ENCODE data around the gene FTO. TPM values are rescaled to one million over a fixed set of nuclear protein-coding genes. Genes with fewer than 3 reads are reported as not detected.
A peak's percentile ranks its signal among the peaks of the same experiment; 100 is the strongest.

Gene FTO
- total RNA-seq, 1 experiment from 2014 or later, result 125 TPM

- no peaks in the 10 kb centered on the region for H3K9me2 ChIP-seq (replicated peaks; ENCODE audit: insufficient read depth, low read length)
- H3K27ac ChIP-seq (ENCODE audit: low read length), result no peak overlapping the region
- no peak overlapping the region for H3K9ac ChIP-seq (ENCODE audit: low read length)
- DNase-seq, result no peak
- no peaks in the 10 kb centered on the region for H3K9me3 ChIP-seq (ENCODE audit: low read length)
- no peaks in the 10 kb centered on the region for H3K4me1 ChIP-seq (ENCODE audit: low read length)
- no peaks in the 10 kb centered on the region for H3K36me3 ChIP-seq (ENCODE audit: insufficient read depth, low read length)
- H3K4me3 ChIP-seq (ENCODE audit: low read length), result no peak overlapping the region
- no peaks in the 10 kb centered on the region for H4K20me1 ChIP-seq (ENCODE audit: insufficient read depth, low read depth, low read length)
- H2AFZ ChIP-seq (ENCODE audit: low read length), result no peak overlapping the region
- H3K79me2 ChIP-seq (ENCODE audit: low read length), result no peaks in the 10 kb centered on the region
- no peaks in the 10 kb centered on the region for H3K27me3 ChIP-seq (ENCODE audit: low read length)
- no peak overlapping the region for H3K4me2 ChIP-seq (ENCODE audit: low read depth, low read length, poor library complexity, severe bottlenecking)
Observed at GRCh38 chr16:54174201-54174600, 470.2 kb downstream of the FTO start.

GRCh38 chr16:54174750-54175149 lies 470.8 kb downstream of the FTO start:
- DNase-seq, result no peak
- no peak overlapping the region for H3K4me2 ChIP-seq (ENCODE audit: low read depth, low read length, poor library complexity, severe bottlenecking)
- no peaks in the 10 kb centered on the region for H3K9me3 ChIP-seq (ENCODE audit: low read length)
- H2AFZ ChIP-seq (ENCODE audit: low read length), result no peak overlapping the region
- no peaks in the 10 kb centered on the region for H3K79me2 ChIP-seq (ENCODE audit: low read length)
- no peak overlapping the region for H3K9ac ChIP-seq (ENCODE audit: low read length)
- H4K20me1 ChIP-seq (ENCODE audit: insufficient read depth, low read depth, low read length), result no peaks in the 10 kb centered on the region
- no peaks in the 10 kb centered on the region for H3K9me2 ChIP-seq (replicated peaks; ENCODE audit: insufficient read depth, low read length)
- no peak overlapping the region for H3K4me3 ChIP-seq (ENCODE audit: low read length)
- H3K27ac ChIP-seq (ENCODE audit: low read length), result no peak overlapping the region
- no peaks in the 10 kb centered on the region for H3K36me3 ChIP-seq (ENCODE audit: insufficient read depth, low read length)
- no peaks in the 10 kb centered on the region for H3K27me3 ChIP-seq (ENCODE audit: low read length)
- H3K4me1 ChIP-seq (ENCODE audit: low read length), result no peaks in the 10 kb centered on the region

- Histone ChIP-seq H3K9me2 (replicated peaks; ENCODE audit: insufficient read depth, low read length) (no peaks in the 10 kb centered on the region), H2AFZ (ENCODE audit: low read length) (no peak overlapping the region), H3K27ac (ENCODE audit: low read length) (no peak overlapping the region), H3K36me3 (ENCODE audit: insufficient read depth, low read length) (no peaks in the 10 kb centered on the region), H3K9me3 (ENCODE audit: low read length) (no peaks in the 10 kb centered on the region), H3K4me2 (ENCODE audit: low read depth, low read length, poor library complexity, severe bottlenecking) (no peak overlapping the region), H3K9ac (ENCODE audit: low read length) (no peak overlapping the region), H3K4me3 (ENCODE audit: low read length) (no peak overlapping the region), H3K27me3 (ENCODE audit: low read length) (no peaks in the 10 kb centered on the region), H3K4me1 (ENCODE audit: low read length) (no peaks in the 10 kb centered on the region), H4K20me1 (ENCODE audit: insufficient read depth, low read depth, low read length) (no peaks in the 10 kb centered on the region), H3K79me2 (ENCODE audit: low read length) (no peaks in the 10 kb centered on the region)
- DNase-seq, result no peak
Observed at GRCh38 chr16:54175169-54175551, 471.2 kb downstream of the FTO start.

- Histone ChIP-seq H3K36me3 (ENCODE audit: insufficient read depth, low read length) (no peaks in the 10 kb centered on the region), H4K20me1 (ENCODE audit: insufficient read depth, low read depth, low read length) (no peaks in the 10 kb centered on the region), H3K9ac (ENCODE audit: low read length) (no peak overlapping the region), H3K9me3 (ENCODE audit: low read length) (no peaks in the 10 kb centered on the region), H3K4me1 (ENCODE audit: low read length) (no peaks in the 10 kb centered on the region), H3K79me2 (ENCODE audit: low read length) (no peaks in the 10 kb centered on the region), H2AFZ (ENCODE audit: low read length) (no peak overlapping the region), H3K4me2 (ENCODE audit: low read depth, low read length, poor library complexity, severe bottlenecking) (no peak overlapping the region), H3K27ac (ENCODE audit: low read length) (no peak overlapping the region), H3K27me3 (ENCODE audit: low read length) (no peaks in the 10 kb centered on the region), H3K9me2 (replicated peaks; ENCODE audit: insufficient read depth, low read length) (no peaks in the 10 kb centered on the region), H3K4me3 (ENCODE audit: low read length) (no peak overlapping the region)
- DNase-seq, result no peak
Observed at GRCh38 chr16:54175552-54176375, 471.8 kb downstream of the FTO start.

- Histone ChIP-seq H3K4me1 (ENCODE audit: low read length) (no peaks in the 10 kb centered on the region), H3K4me2 (ENCODE audit: low read depth, low read length, poor library complexity, severe bottlenecking) (no peak overlapping the region), H3K27me3 (ENCODE audit: low read length) (no peaks in the 10 kb centered on the region), H3K9ac (ENCODE audit: low read length) (no peak overlapping the region), H3K79me2 (ENCODE audit: low read length) (no peaks in the 10 kb centered on the region), H3K9me3 (ENCODE audit: low read length) (no peaks in the 10 kb centered on the region), H3K36me3 (ENCODE audit: insufficient read depth, low read length) (no peaks in the 10 kb centered on the region), H4K20me1 (ENCODE audit: insufficient read depth, low read depth, low read length) (no peaks in the 10 kb centered on the region), H3K9me2 (replicated peaks; ENCODE audit: insufficient read depth, low read length) (no peaks in the 10 kb centered on the region), H3K27ac (ENCODE audit: low read length) (no peak overlapping the region), H2AFZ (ENCODE audit: low read length) (no peak overlapping the region), H3K4me3 (ENCODE audit: low read length) (no peak overlapping the region)
- no peak for DNase-seq
Observed at GRCh38 chr16:54176376-54176901, 472.5 kb downstream of the FTO start.

GRCh38 chr16:54177052-54177861 lies 473.3 kb downstream of the FTO start:
- Histone ChIP-seq H3K27me3 (ENCODE audit: low read length) (no peaks in the 10 kb centered on the region), H3K36me3 (ENCODE audit: insufficient read depth, low read length) (no peaks in the 10 kb centered on the region), H3K4me2 (ENCODE audit: low read depth, low read length, poor library complexity, severe bottlenecking) (no peak overlapping the region), H3K4me1 (ENCODE audit: low read length) (no peaks in the 10 kb centered on the region), H3K4me3 (ENCODE audit: low read length) (no peak overlapping the region), H4K20me1 (ENCODE audit: insufficient read depth, low read depth, low read length) (no peaks in the 10 kb centered on the region), H3K9me3 (ENCODE audit: low read length) (no peaks in the 10 kb centered on the region), H2AFZ (ENCODE audit: low read length) (no peak overlapping the region), H3K9ac (ENCODE audit: low read length) (no peak overlapping the region), H3K9me2 (replicated peaks; ENCODE audit: insufficient read depth, low read length) (no peaks in the 10 kb centered on the region), H3K27ac (ENCODE audit: low read length) (no peak overlapping the region), H3K79me2 (ENCODE audit: low read length) (no peaks in the 10 kb centered on the region)
- DNase-seq, result no peak

GRCh38 chr16:54177862-54178477 lies 474.0 kb downstream of the FTO start:
- Histone ChIP-seq H3K79me2 (ENCODE audit: low read length) (no peaks in the 10 kb centered on the region), H3K9ac (ENCODE audit: low read length) (no peak overlapping the region)

GRCh38 chr16:54178478-54178976 lies 474.6 kb downstream of the FTO start:
- 0 out of 2 replicates have a peak overlapping the region, but pooled peaks have one; percentile 2 for H2AFZ ChIP-seq (ENCODE audit: low read length)
- no peaks in the 10 kb centered on the region for H3K79me2 ChIP-seq (ENCODE audit: low read length)
- H3K27ac ChIP-seq (ENCODE audit: low read length), result no peak overlapping the region
- no peak for DNase-seq
- no peak overlapping the region for H3K9ac ChIP-seq (ENCODE audit: low read length)
- H3K36me3 ChIP-seq (ENCODE audit: insufficient read depth, low read length), result no peaks in the 10 kb centered on the region
- no peaks in the 10 kb centered on the region for H3K4me1 ChIP-seq (ENCODE audit: low read length)
- H3K9me3 ChIP-seq (ENCODE audit: low read length), result no peaks in the 10 kb centered on the region
- H4K20me1 ChIP-seq (ENCODE audit: insufficient read depth, low read depth, low read length), result no peaks in the 10 kb centered on the region
- H3K9me2 ChIP-seq (replicated peaks; ENCODE audit: insufficient read depth, low read length), result no peaks in the 10 kb centered on the region
- no peaks in the 10 kb centered on the region for H3K27me3 ChIP-seq (ENCODE audit: low read length)
- H3K4me2 ChIP-seq (ENCODE audit: low read depth, low read length, poor library complexity, severe bottlenecking), result no peak overlapping the region
- no peak overlapping the region for H3K4me3 ChIP-seq (ENCODE audit: low read length)

More at GRCh38 chr16:54177862-54178477, 474.0 kb downstream of the FTO start:
- Histone ChIP-seq H3K9me2 (replicated peaks; ENCODE audit: insufficient read depth, low read length) (no peaks in the 10 kb centered on the region), H3K9me3 (ENCODE audit: low read length) (no peaks in the 10 kb centered on the region), H2AFZ (ENCODE audit: low read length) (0 out of 2 replicates have a peak overlapping the region, but pooled peaks have one; percentile 2), H3K27ac (ENCODE audit: low read length) (no peak overlapping the region), H3K4me1 (ENCODE audit: low read length) (no peaks in the 10 kb centered on the region), H3K27me3 (ENCODE audit: low read length) (no peaks in the 10 kb centered on the region), H3K36me3 (ENCODE audit: insufficient read depth, low read length) (no peaks in the 10 kb centered on the region), H3K4me3 (ENCODE audit: low read length) (no peak overlapping the region), H3K4me2 (ENCODE audit: low read depth, low read length, poor library complexity, severe bottlenecking) (no peak overlapping the region), H4K20me1 (ENCODE audit: insufficient read depth, low read depth, low read length) (no peaks in the 10 kb centered on the region)
- DNase-seq, result no peak

All from Karpas-422 (cell line).